ENCODE data around the gene PSMG3. TPM values are rescaled to one million over a fixed set of nuclear protein-coding genes. Genes with fewer than 3 reads are reported as not detected.

The PSMG3 gene
- total RNA-seq, 2 experiments from 2014 or later: 13.3 to 13.8 TPM

DNA sequence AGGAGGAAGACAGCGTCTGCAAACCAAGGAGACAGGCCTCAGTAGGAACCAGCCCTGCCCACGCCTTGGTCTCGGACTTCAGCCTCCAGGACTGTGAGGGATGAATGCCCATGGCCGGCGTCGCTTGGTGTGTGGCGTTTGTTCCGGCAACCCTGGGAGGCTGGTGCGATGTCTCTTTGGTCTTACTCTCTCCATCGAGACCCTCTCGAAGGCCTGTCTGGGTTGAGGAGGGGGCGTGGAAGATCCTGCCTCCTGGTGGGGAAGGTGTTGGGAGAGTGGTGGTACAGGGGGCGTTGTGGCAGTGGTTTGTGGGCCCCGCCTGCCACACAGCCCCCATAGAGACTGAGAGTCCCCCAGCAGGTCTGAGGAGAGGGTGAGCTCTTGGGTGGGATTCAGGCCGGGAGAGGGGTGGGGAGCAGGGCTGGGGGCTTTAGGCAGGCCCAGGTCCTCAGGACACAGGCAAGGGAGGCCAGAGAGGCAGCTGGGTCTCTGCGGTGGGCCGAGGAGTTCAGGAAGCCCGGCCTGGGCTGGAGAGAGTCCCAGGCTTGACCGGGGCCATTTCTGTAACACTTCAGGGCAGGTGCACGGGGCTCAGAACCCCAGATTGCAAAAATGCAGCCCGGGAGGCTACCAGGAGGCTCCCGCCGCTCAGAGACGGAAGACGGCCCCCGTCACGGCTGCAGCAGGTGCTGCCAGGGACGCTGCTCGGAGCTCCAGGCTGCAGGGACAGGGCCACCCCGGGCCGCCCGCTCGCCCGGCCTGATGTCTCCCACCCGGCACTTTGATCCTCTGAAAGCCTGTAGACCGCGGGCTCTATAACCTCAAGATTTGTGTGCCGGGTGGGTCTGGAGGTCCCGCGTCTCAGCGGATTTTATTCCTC is 33.8 kb upstream of the PSMG3 start:
- CTCF ChIA-PET: no interaction called here
- intact Hi-C loops (cut with DNase I, micrococcal nuclease): no loop called here
- H3K4me3 Mint-ChIP-seq: no peak overlapping the region
- POLR2A ChIA-PET: no interaction called here
- no peaks in the 10 kb centered on the region for H3K4me1 Mint-ChIP-seq (ENCODE audit: low read depth)
- no peaks in the 10 kb centered on the region for H3K9me3 ChIP-seq (ENCODE audit: control insufficient read depth in 1 of 2, insufficient read depth in 1 of 2, low read length in 2 of 2)
- H3K27me3 ChIP-seq (ENCODE audit: control insufficient read depth in 1 of 2, insufficient read depth in 2 of 2, low read length in 2 of 2): peaks cover 0 to 5% of the 10 kb centered on the region in 2 experiments
- H3K27ac ChIP-seq (ENCODE audit: low read depth in 1 of 2, low read length in 2 of 2): no peak overlapping the region
- TF ChIP-seq, protein P1, sequence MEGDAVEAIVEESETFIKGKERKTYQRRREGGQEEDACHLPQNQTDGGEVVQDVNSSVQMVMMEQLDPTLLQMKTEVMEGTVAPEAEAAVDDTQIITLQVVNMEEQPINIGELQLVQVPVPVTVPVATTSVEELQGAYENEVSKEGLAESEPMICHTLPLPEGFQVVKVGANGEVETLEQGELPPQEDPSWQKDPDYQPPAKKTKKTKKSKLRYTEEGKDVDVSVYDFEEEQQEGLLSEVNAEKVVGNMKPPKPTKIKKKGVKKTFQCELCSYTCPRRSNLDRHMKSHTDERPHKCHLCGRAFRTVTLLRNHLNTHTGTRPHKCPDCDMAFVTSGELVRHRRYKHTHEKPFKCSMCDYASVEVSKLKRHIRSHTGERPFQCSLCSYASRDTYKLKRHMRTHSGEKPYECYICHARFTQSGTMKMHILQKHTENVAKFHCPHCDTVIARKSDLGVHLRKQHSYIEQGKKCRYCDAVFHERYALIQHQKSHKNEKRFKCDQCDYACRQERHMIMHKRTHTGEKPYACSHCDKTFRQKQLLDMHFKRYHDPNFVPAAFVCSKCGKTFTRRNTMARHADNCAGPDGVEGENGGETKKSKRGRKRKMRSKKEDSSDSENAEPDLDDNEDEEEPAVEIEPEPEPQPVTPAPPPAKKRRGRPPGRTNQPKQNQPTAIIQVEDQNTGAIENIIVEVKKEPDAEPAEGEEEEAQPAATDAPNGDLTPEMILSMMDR (IDR thresholded peaks at IDR 0.05): no peak
- H3K4me1 ChIP-seq (ENCODE audit: insufficient read depth, low read length): no peaks in the 10 kb centered on the region
- no peak overlapping the region for H3K27ac Mint-ChIP-seq
- no peaks in the 10 kb centered on the region for H3K36me3 ChIP-seq (ENCODE audit: insufficient read depth, low read length)
- H3K4me3 ChIP-seq (ENCODE audit: low read length): no peak overlapping the region
- DNase-seq: no peak
- no peaks in the 10 kb centered on the region for H3K9me3 Mint-ChIP-seq
- peaks cover 12% of the 10 kb centered on the region for H3K27me3 Mint-ChIP-seq
- ATAC-seq (ENCODE audit: poor library complexity): no peak
- no peaks in the 10 kb centered on the region for H3K36me3 Mint-ChIP-seq (ENCODE audit: low read depth)

GRCh38 chr7:1602386-1602785 is 32.6 kb upstream of the PSMG3 start:
- Mint-ChIP-seq H3K4me1 (ENCODE audit: low read depth) (no peaks in the 10 kb centered on the region), H3K27ac (no peak overlapping the region), H3K4me3 (no peak overlapping the region), H3K27me3 (peaks cover 12% of the 10 kb centered on the region), H3K9me3 (no peaks in the 10 kb centered on the region), H3K36me3 (ENCODE audit: low read depth) (no peaks in the 10 kb centered on the region)
- intact Hi-C loops (cut with DNase I, micrococcal nuclease): no loop called here
- CTCF ChIA-PET: no interaction called here
- Histone ChIP-seq H3K9me3 (ENCODE audit: control insufficient read depth in 1 of 2, insufficient read depth in 1 of 2, low read length in 2 of 2) (no peaks in the 10 kb centered on the region), H3K27me3 (ENCODE audit: control insufficient read depth in 1 of 2, insufficient read depth in 2 of 2, low read length in 2 of 2) (peaks cover 0 to 5% of the 10 kb centered on the region in 2 experiments), H3K4me1 (ENCODE audit: insufficient read depth, low read length) (no peaks in the 10 kb centered on the region), H3K36me3 (ENCODE audit: insufficient read depth, low read length) (no peaks in the 10 kb centered on the region), H3K4me3 (ENCODE audit: low read length) (no peak overlapping the region), H3K27ac (ENCODE audit: low read depth in 1 of 2, low read length in 2 of 2) (no peak overlapping the region)
- POLR2A ChIA-PET: no interaction called here
- TF ChIP-seq, protein P1 (IDR thresholded peaks at IDR 0.05): no peak
- no peak for ATAC-seq (ENCODE audit: poor library complexity)
- DNase-seq: no peak

GRCh38 chr7:1601956-1602355 is 32.1 kb upstream of the PSMG3 start:
- Mint-ChIP-seq H3K27ac (no peak overlapping the region), H3K27me3 (peaks cover 12% of the 10 kb centered on the region), H3K9me3 (no peaks in the 10 kb centered on the region), H3K4me1 (ENCODE audit: low read depth) (no peaks in the 10 kb centered on the region), H3K4me3 (no peak overlapping the region), H3K36me3 (ENCODE audit: low read depth) (no peaks in the 10 kb centered on the region)
- ChIA-PET POLR2A (no interaction called here), CTCF (no interaction called here)
- DNase-seq (no peak), ATAC-seq (ENCODE audit: poor library complexity) (no peak)
- TF ChIP-seq, protein P1 (IDR thresholded peaks at IDR 0.05): no peak
- no peak overlapping the region for H3K27ac ChIP-seq (ENCODE audit: low read depth in 1 of 2, low read length in 2 of 2)
- no peak overlapping the region for H3K4me3 ChIP-seq (ENCODE audit: low read length)
- no peaks in the 10 kb centered on the region for H3K36me3 ChIP-seq (ENCODE audit: insufficient read depth, low read length)
- peaks cover 0 to 2% of the 10 kb centered on the region in 2 experiments for H3K27me3 ChIP-seq (ENCODE audit: control insufficient read depth in 1 of 2, insufficient read depth in 2 of 2, low read length in 2 of 2)
- no peaks in the 10 kb centered on the region for H3K4me1 ChIP-seq (ENCODE audit: insufficient read depth, low read length)
- intact Hi-C loops (cut with DNase I, micrococcal nuclease): no loop called here
- no peaks in the 10 kb centered on the region for H3K9me3 ChIP-seq (ENCODE audit: control insufficient read depth in 1 of 2, insufficient read depth in 1 of 2, low read length in 2 of 2)
